GM12874 (cell line): Measurements from ENCODE around the gene SYT5.

Source experiments
- CTCF ChIP-seq: IDR thresholded peaks from 2 replicates; pipeline ENCODE4 v1.5.1; 2011; ENCODE audit warnings: low read depth, mild to moderate bottlenecking, control low read depth, low read length, moderate library complexity; ENCODE audit not compliant: insufficient read depth

The SYT5 gene

DNA sequence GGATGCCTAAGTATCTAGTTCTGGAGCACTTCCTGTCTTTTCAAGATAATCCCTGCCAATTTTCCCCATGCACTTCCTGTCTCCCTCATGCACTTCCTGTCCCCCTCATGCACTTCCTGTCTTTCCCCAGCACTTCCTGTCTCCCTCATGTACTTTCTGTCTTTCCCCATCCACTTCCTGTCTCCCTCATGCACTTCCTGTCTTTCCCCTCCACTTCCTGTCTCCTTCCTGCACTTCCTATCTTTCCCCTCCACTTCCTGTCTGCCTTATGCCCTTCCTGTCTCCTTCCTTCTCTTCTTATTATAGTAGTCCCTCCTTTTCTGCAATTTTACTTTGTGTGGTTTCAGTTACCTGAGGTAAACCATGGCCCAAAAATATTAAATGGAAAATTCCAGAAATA lies 28.1 kb downstream of the SYT5 start:
- TF ChIP-seq CTCF = no peak

DNA sequence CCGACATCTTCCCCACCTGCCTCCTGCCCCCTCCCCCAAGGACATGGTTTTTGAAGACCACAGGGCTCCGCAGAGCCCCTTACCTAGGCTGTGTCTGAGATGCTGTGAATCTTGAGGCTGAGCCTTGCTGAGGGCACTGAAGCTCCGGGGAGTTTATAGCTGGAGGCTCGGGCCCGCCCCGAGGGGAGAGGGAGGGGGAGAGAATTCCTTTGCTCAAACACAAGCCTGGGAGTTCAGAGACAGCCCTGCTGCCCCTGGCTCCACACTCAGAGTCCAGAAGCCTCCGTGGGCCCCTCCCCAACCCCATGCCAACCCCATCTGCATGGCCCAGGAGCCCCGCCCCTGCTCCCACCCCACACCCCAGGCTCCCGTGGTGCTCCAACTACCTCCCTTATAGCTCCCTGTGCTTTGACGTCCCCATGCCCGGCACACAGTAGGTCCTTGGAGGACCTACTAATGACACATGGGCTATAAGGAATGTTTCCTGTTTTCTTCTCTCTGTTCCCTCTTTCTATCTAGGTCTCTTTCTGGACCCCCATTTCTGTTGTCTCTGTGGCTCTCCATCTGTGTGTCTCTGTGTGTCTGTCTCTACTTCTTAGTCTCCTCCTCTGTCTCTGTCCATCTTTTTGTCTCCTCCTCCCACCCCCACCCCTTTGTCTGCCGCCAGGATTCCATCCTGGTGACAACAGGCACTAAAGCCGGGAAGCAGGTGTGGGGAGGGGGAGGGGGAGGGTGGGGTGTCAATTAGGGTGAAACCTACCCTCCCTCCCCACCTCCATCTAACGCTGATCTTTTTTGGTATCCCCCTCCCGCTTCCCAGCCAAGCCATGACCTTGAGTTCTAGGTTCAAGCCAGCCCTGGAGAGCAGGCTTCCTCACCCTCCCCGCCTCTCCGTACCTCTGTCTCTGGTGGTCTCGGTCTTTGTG lies 30.7 kb downstream of the SYT5 start, which contains the start of gene TNNT1:
Gene TNNT1 (minus strand): TSS at position 129 of the 926 bp plus-strand sequence. CDS start 2,049 bp downstream, outside the sequence.
- no peak for TF ChIP-seq CTCF

GRCh38 chr19:55147545-55148251 lies 32.4 kb downstream of the SYT5 start:
- no peak for TF ChIP-seq CTCF

- no peak for TF ChIP-seq CTCF
Observed at GRCh38 chr19:55146705-55147273, 33.3 kb downstream of the SYT5 start.

DNA sequence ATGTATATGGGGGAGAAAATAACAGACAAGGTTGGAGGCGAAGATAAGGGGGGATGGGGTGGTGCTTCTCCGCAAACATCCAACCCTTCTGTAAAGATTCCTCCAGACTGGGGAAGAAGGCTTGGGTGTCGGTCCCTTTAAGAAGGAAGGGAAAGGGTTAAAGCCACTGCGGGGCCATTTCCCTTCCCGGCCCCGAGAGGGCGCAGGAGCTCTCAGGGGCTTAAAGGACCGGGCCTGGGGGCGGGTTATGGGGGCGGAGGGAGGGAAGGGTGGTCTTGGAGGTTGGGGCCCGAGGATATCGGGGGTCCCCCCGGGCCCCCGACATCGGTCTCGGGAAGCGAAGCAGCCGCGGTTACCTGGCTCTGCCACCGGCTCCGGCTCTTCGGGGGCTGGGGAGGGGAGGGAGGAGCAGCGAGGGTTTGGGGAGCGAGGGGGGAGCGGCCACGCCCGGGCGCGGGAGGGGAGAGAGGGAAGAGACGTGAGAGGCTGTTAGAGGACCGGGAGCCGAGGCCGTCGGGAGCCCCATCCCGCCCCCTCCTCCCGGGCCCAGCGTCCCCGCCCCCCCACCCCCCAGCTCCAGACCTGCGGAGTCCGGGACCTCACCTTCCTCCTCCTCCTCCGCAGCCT lies 33.9 kb downstream of the SYT5 start:
- TF ChIP-seq CTCF = peak; percentile 70

DNA sequence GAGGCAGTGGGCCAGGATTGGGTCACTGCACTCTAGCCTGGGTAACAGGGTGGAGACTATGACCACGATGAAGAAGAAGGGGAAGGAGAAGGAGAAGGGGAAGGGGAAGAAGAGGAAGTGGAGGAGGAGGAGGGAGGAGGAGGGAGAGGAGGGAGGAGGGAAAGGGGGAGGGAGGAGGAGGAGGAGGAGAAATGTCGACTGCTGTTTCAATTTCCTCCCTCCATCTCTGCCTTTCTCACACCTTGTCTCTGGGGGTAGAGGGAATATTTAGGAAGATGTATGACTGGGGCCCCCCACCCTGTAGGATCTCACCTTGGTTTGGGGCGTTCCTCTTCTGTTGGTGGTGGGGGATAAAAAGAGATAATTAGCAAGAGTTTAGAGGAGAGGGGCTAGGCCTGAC lies 34.9 kb downstream of the SYT5 start:
- TF ChIP-seq CTCF = no peak

GRCh38 chr19:55141696-55142095 lies 38.4 kb downstream of the SYT5 start:
- no peak for TF ChIP-seq CTCF
